Naive thymus-derived CD8-positive, alpha-beta T cell (primary cell): Measurements from ENCODE around the gene EXOC4. TPM values are rescaled to one million over a fixed set of nuclear protein-coding genes. Genes with fewer than 3 reads are reported as not detected.

Experiments used
- ATAC-seq, 2 donors: fragments of 150-1000 bp; cut with Tn5 transposase in 1 of 2; sonication (Bioruptor Pico), chemical (Tn5 transposase) in 1 of 2; 1 replicate in 1 of 2; 2 replicates in 1 of 2; pipeline ENCODE4 v1.10.0; 2021; ENCODE audit warnings: mild to moderate bottlenecking in 2 of 2, moderate library complexity in 2 of 2
- POLR2A ChIA-PET: fragments of 350-600 bp; sonication (Branson Sonifier 250); formaldehyde crosslinking; loops from one replicate; lab custom pipeline; 2021; ENCODE audit warnings: antibody characterized with exemption; lab: Charles Lee
- DNase-seq, 10 donors: peaks; one replicate each; pipeline versions ENCODE4 v3.0.0 to v3.0.0-alpha.2; 2020 to 2022
- H3K27ac Mint-ChIP-seq, 10 donors: one replicate each; pipeline ENCODE4 v1.8.0; 2020 to 2022; ENCODE audit warnings: mild to moderate bottlenecking in 10 of 10, mixed read lengths in 10 of 10, moderate library complexity in 4 of 10, inconsistent platforms in 1 of 10
- H3K27me3 Mint-ChIP-seq, 5 donors: one replicate each; pipeline ENCODE4 v1.8.0; 2021 to 2022; ENCODE audit warnings: mixed read lengths in 5 of 5
- H3K36me3 Mint-ChIP-seq, 3 donors: one replicate each; pipeline ENCODE4 v1.8.0; 2020 to 2022; ENCODE audit warnings: mixed read lengths in 3 of 3, mild to moderate bottlenecking in 2 of 3, inconsistent platforms in 1 of 3
- H3K4me1 Mint-ChIP-seq, 4 donors: one replicate each; pipeline ENCODE4 v1.8.0; 2021 to 2022; ENCODE audit warnings: mixed read lengths in 4 of 4
- H3K4me3 Mint-ChIP-seq, 10 donors: one replicate each; pipeline ENCODE4 v1.8.0; 2020 to 2022; ENCODE audit warnings: mild to moderate bottlenecking in 10 of 10, mixed read lengths in 10 of 10, moderate library complexity in 6 of 10, inconsistent platforms in 1 of 10
- H3K9me3 Mint-ChIP-seq, 9 donors: one replicate each; pipeline ENCODE4 v1.8.0; 2020 to 2022; ENCODE audit warnings: mixed read lengths in 9 of 9, mild to moderate bottlenecking in 3 of 9, inconsistent platforms in 1 of 9, moderate library complexity in 1 of 9
- polyA plus RNA-seq, 3 donors: library from polyadenylated mRNA; unstranded; fragments of 300-500 nt; fragmentation: Illumina TruSeq; gene quantifications; one replicate each; pipeline ENCODE4 v1.2.3, GENCODE V29; 2021
- total RNA-seq, 8 experiments: library from RNA in 2 of 8; stranded (reverse) in 2 of 8; gene quantifications; one replicate each; pipeline ENCODE4 v1.2.3 and lab custom pipeline; 2021 to 2026

The EXOC4 gene
- total and polyA plus RNA-seq, 5 experiments from 2014 or later: 29.4 to 68.6 (median 42.4) TPM

GRCh38 chr7:133358708-133359107 is 105.8 kb downstream of the EXOC4 start:
- Mint-ChIP-seq H3K27ac (peak overlapping the region in 1 of 10 donors; percentile 18), H3K9me3 (peaks cover under 1 to 12% (median 4%) of the 10 kb centered on the region in 9 donors), H3K4me1 (peaks cover 0 to 4% (median 0%) of the 10 kb centered on the region in 4 donors), H3K27me3 (no peaks in the 10 kb centered on the region), H3K4me3 (no peak overlapping the region), H3K36me3 (peaks cover 29 to 64% (median 59%) of the 10 kb centered on the region in 3 donors)
- no peak for DNase-seq
- POLR2A ChIA-PET: no interaction called here
- ATAC-seq: no peak

GRCh38 chr7:133359449-133359848 is 106.6 kb downstream of the EXOC4 start:
- H3K9me3 Mint-ChIP-seq: peaks cover 0 to 7% (median 0%) of the 10 kb centered on the region in 9 donors
- peaks cover 0 to 4% (median 3%) of the 10 kb centered on the region in 4 donors for H3K4me1 Mint-ChIP-seq
- ATAC-seq (no peak), DNase-seq (no peak)
- H3K27ac Mint-ChIP-seq: no peak overlapping the region
- H3K36me3 Mint-ChIP-seq: peaks cover 27 to 59% (median 57%) of the 10 kb centered on the region in 3 donors
- H3K27me3 Mint-ChIP-seq: no peaks in the 10 kb centered on the region
- H3K4me3 Mint-ChIP-seq: no peak overlapping the region
- POLR2A ChIA-PET: no interaction called here

GRCh38 chr7:133360201-133360600 is 107.3 kb downstream of the EXOC4 start:
- no peaks in the 10 kb centered on the region for H3K27me3 Mint-ChIP-seq
- POLR2A ChIA-PET: no interaction called here
- H3K4me1 Mint-ChIP-seq: peaks cover 4 to 11% (median 8%) of the 10 kb centered on the region in 4 donors

GRCh38 chr7:133361806-133362205 is 108.9 kb downstream of the EXOC4 start:
- peaks cover 8 to 17% (median 12%) of the 10 kb centered on the region in 4 donors for H3K4me1 Mint-ChIP-seq
- no peak overlapping the region for H3K27ac Mint-ChIP-seq
- peaks cover 21 to 49% (median 48%) of the 10 kb centered on the region in 3 donors for H3K36me3 Mint-ChIP-seq
- no peak overlapping the region for H3K4me3 Mint-ChIP-seq
- H3K27me3 Mint-ChIP-seq: no peaks in the 10 kb centered on the region
- POLR2A ChIA-PET: no interaction called here
- ATAC-seq: no peak
- peaks cover 0 to 7% (median 0%) of the 10 kb centered on the region in 9 donors for H3K9me3 Mint-ChIP-seq
- no peak for DNase-seq

More at GRCh38 chr7:133360201-133360600, 107.3 kb downstream of the EXOC4 start:
- Mint-ChIP-seq H3K27ac (peak overlapping the region in 1 of 10 donors; percentile 2), H3K9me3 (peaks cover 0 to 7% (median 0%) of the 10 kb centered on the region in 9 donors), H3K36me3 (peaks cover 27 to 59% (median 53%) of the 10 kb centered on the region in 3 donors), H3K4me3 (no peak overlapping the region)
- no peak for ATAC-seq
- no peak for DNase-seq

- H3K27ac Mint-ChIP-seq: no peak overlapping the region
- ATAC-seq: no peak
- peaks cover 15 to 35% (median 28%) of the 10 kb centered on the region in 3 donors for H3K36me3 Mint-ChIP-seq
- peaks cover 0 to 6% (median 0%) of the 10 kb centered on the region in 9 donors for H3K9me3 Mint-ChIP-seq
- peaks cover 11 to 28% (median 19%) of the 10 kb centered on the region in 4 donors for H3K4me1 Mint-ChIP-seq
- no peaks in the 10 kb centered on the region for H3K27me3 Mint-ChIP-seq
- DNase-seq: no peak
- POLR2A ChIA-PET: no interaction called here
- H3K4me3 Mint-ChIP-seq: peak overlapping the region in 1 of 10 donors; percentile 5
Measured at GRCh38 chr7:133364959-133365690, 112.2 kb downstream of the EXOC4 start.

- Mint-ChIP-seq H3K27me3 (no peaks in the 10 kb centered on the region), H3K9me3 (peaks cover 0 to 3% (median 0%) of the 10 kb centered on the region in 9 donors), H3K36me3 (peaks cover 9 to 36% (median 24%) of the 10 kb centered on the region in 3 donors), H3K27ac (no peak overlapping the region), H3K4me3 (no peak overlapping the region), H3K4me1 (peaks cover 8 to 28% (median 22%) of the 10 kb centered on the region in 4 donors)
- no peak for ATAC-seq
- no peak for DNase-seq
- POLR2A ChIA-PET: no interaction called here
Measured at GRCh38 chr7:133365917-133366316, 113.0 kb downstream of the EXOC4 start.

- DNase-seq: no peak
- peaks cover 8 to 33% (median 22%) of the 10 kb centered on the region in 4 donors for H3K4me1 Mint-ChIP-seq
- ATAC-seq: no peak
- peaks cover 3 to 33% (median 12%) of the 10 kb centered on the region in 3 donors for H3K36me3 Mint-ChIP-seq
- H3K27ac Mint-ChIP-seq: no peak overlapping the region
- no peaks in the 10 kb centered on the region for H3K9me3 Mint-ChIP-seq
- POLR2A ChIA-PET: no interaction called here
- no peaks in the 10 kb centered on the region for H3K27me3 Mint-ChIP-seq
- H3K4me3 Mint-ChIP-seq: no peak overlapping the region
Measured at GRCh38 chr7:133367561-133367960, 114.7 kb downstream of the EXOC4 start.

GRCh38 chr7:133369130-133369529 is 116.3 kb downstream of the EXOC4 start:
- Mint-ChIP-seq H3K27ac (peak overlapping the region in 1 of 10 donors; percentile 41), H3K27me3 (no peaks in the 10 kb centered on the region), H3K9me3 (no peaks in the 10 kb centered on the region), H3K36me3 (peaks cover 0 to 32% (median 12%) of the 10 kb centered on the region in 3 donors), H3K4me3 (no peak overlapping the region), H3K4me1 (peaks cover 8 to 33% (median 22%) of the 10 kb centered on the region in 4 donors)
- ATAC-seq (no peak), DNase-seq (no peak)
- POLR2A ChIA-PET: no interaction called here

- H3K27me3 Mint-ChIP-seq: no peaks in the 10 kb centered on the region
- H3K4me3 Mint-ChIP-seq: no peak overlapping the region
- H3K27ac Mint-ChIP-seq: no peak overlapping the region
- peaks cover 12 to 51% (median 34%) of the 10 kb centered on the region in 3 donors for H3K36me3 Mint-ChIP-seq
- no peak for ATAC-seq
- peaks cover 0 to 3% (median 0%) of the 10 kb centered on the region in 9 donors for H3K9me3 Mint-ChIP-seq
- H3K4me1 Mint-ChIP-seq: peaks cover 3 to 25% (median 10%) of the 10 kb centered on the region in 4 donors
- POLR2A ChIA-PET: no interaction called here
- no peak for DNase-seq
Measured at GRCh38 chr7:133371616-133372015, 118.7 kb downstream of the EXOC4 start.

- DNase-seq (no peak), ATAC-seq (no peak)
- peaks cover 3 to 18% (median 6%) of the 10 kb centered on the region in 4 donors for H3K4me1 Mint-ChIP-seq
- H3K9me3 Mint-ChIP-seq: peaks cover 0 to 5% (median under 1%) of the 10 kb centered on the region in 9 donors
- POLR2A ChIA-PET: no interaction called here
- H3K27me3 Mint-ChIP-seq: no peaks in the 10 kb centered on the region
- peaks cover 14 to 52% (median 40%) of the 10 kb centered on the region in 3 donors for H3K36me3 Mint-ChIP-seq
- H3K4me3 Mint-ChIP-seq: no peak overlapping the region
- H3K27ac Mint-ChIP-seq: peak overlapping the region in 1 of 10 donors; percentile 44
Measured at GRCh38 chr7:133372337-133372736, 119.5 kb downstream of the EXOC4 start.

GRCh38 chr7:133376514-133376913 is 123.6 kb downstream of the EXOC4 start:
- no peak overlapping the region for H3K27ac Mint-ChIP-seq
- H3K9me3 Mint-ChIP-seq: peaks cover 0 to 13% (median 7%) of the 10 kb centered on the region in 9 donors
- DNase-seq (no peak), ATAC-seq (no peak)
- H3K4me3 Mint-ChIP-seq: no peak overlapping the region
- peaks cover 0 to 9% (median 4%) of the 10 kb centered on the region in 4 donors for H3K4me1 Mint-ChIP-seq
- POLR2A ChIA-PET: no interaction called here
- H3K27me3 Mint-ChIP-seq: no peaks in the 10 kb centered on the region
- H3K36me3 Mint-ChIP-seq: peaks cover 22 to 61% (median 49%) of the 10 kb centered on the region in 3 donors

- peak overlapping the region in 1 of 10 donors; percentile 5 for H3K27ac Mint-ChIP-seq
- no peaks in the 10 kb centered on the region for H3K27me3 Mint-ChIP-seq
- H3K9me3 Mint-ChIP-seq: peaks cover 0 to 10% (median 7%) of the 10 kb centered on the region in 9 donors
- H3K36me3 Mint-ChIP-seq: peaks cover 19 to 44% (median 30%) of the 10 kb centered on the region in 3 donors
- H3K4me3 Mint-ChIP-seq: no peak overlapping the region
- DNase-seq (no peak), ATAC-seq (no peak)
- POLR2A ChIA-PET: no interaction called here
- peaks cover 2 to 11% (median 5%) of the 10 kb centered on the region in 4 donors for H3K4me1 Mint-ChIP-seq
Measured at GRCh38 chr7:133381965-133382364, 129.1 kb downstream of the EXOC4 start.
